ENCODE data around the gene PTPN1. TPM values are rescaled to one million over a fixed set of nuclear protein-coding genes. Genes with fewer than 3 reads are reported as not detected.

Gene PTPN1
- total RNA-seq, 1 experiment from 2014 or later = 30.8 TPM

DNA sequence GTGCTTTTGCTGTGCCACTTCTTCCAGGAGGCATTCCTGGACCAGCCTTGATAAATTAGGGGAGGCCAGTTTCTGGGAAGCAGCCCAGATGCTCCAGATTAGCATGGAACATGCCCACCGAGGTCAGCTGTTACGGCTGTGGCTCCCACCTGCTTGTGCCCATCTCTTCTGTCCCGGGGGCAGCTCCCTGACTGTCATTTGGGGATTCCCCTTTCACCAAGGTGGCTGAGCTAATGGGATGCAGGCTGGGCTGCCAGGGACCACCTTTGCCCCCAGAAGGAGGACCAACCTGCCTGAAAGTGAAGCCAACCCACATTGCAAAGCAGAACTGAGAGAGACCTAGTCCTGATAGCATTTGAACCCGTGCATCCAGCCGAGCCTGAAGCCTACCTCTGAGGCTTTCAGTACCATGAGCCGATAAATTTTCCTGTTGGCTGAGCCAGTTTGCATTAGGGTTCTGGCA lies 85.3 kb downstream of the PTPN1 start:
- Histone ChIP-seq H3K4ac (ENCODE audit: low read depth, low read length) (no peak overlapping the region), H3K56ac (ENCODE audit: insufficient read length, low read depth, low read length) (no peak overlapping the region), H3K9me3 (ENCODE audit: control insufficient read depth, low read depth, low read length) (no peaks in the 10 kb centered on the region), H3K27me3 (ENCODE audit: insufficient read depth, low read length) (no peaks in the 10 kb centered on the region), H4K5ac (ENCODE audit: insufficient read length, low read depth, low read length) (no peak overlapping the region), H3K23me2 (ENCODE audit: insufficient read length, low read depth, low read length, poor library complexity, severe bottlenecking) (no peaks in the 10 kb centered on the region), H2BK5ac (ENCODE audit: insufficient read length, low read length) (no peak overlapping the region), H4K8ac (replicated peaks; ENCODE audit: insufficient read length, low read depth, low read length) (no peak overlapping the region), H2BK15ac (ENCODE audit: low read depth, low read length) (no peak overlapping the region), H3K4me1 (ENCODE audit: insufficient read depth, low read length) (no peaks in the 10 kb centered on the region), H3T11ph (ENCODE audit: low read length) (no peak overlapping the region), H2AFZ (ENCODE audit: low read length) (no peak overlapping the region), H3K79me2 (ENCODE audit: insufficient read depth, low read length) (no peaks in the 10 kb centered on the region), H3K79me1 (ENCODE audit: insufficient read depth, low read depth, low read length, poor library complexity, severe bottlenecking) (no peaks in the 10 kb centered on the region), H3K27ac (ENCODE audit: insufficient read length, low read depth, low read length) (no peak overlapping the region), H3K23ac (ENCODE audit: insufficient read length, low read depth, low read length) (no peak overlapping the region), H4K20me1 (ENCODE audit: control insufficient read depth, insufficient read depth, insufficient read length) (no peaks in the 10 kb centered on the region), H3K9ac (ENCODE audit: extremely low read depth, insufficient read length, low read length) (no peak overlapping the region), H2AK5ac (ENCODE audit: insufficient read length, low read length) (no peak overlapping the region), H3K4me2 (ENCODE audit: insufficient read depth, insufficient read length, low read length) (no peak overlapping the region), H2BK20ac (ENCODE audit: low read depth, low read length, poor library complexity, severe bottlenecking) (no peak overlapping the region), H3K14ac (ENCODE audit: insufficient read depth, low read length) (no peak overlapping the region), H2BK12ac (ENCODE audit: insufficient read length, low read depth, low read length) (no peak overlapping the region), H4K91ac (ENCODE audit: insufficient read length, low read depth, low read length) (no peak overlapping the region), H3K18ac (ENCODE audit: insufficient read length, low read depth, low read length) (no peak overlapping the region), H2BK120ac (ENCODE audit: low read depth, low read length, poor library complexity, severe bottlenecking) (no peak overlapping the region)
- Mint-ChIP-seq H3K27ac (no peak overlapping the region), H3K9me3 (no peaks in the 10 kb centered on the region), H3K27me3 (ENCODE audit: low read depth) (peaks cover 1% of the 10 kb centered on the region; the same call in 1 of the 2 replicates), H3K4me1 (peaks cover 9 to 13% of the 10 kb centered on the region in 2 experiments), H3K4me3 (no peak overlapping the region), H3K36me3 (ENCODE audit: insufficient read depth in 1 of 3, low read depth in 3 of 3) (no peaks in the 10 kb centered on the region)
- WGBS (ENCODE audit: extremely low coverage, insufficient read length, low lambda C conversion rate) = no CpG with 5 or more reads among the region's 6 CpGs
- TF ChIP-seq, protein P1, sequence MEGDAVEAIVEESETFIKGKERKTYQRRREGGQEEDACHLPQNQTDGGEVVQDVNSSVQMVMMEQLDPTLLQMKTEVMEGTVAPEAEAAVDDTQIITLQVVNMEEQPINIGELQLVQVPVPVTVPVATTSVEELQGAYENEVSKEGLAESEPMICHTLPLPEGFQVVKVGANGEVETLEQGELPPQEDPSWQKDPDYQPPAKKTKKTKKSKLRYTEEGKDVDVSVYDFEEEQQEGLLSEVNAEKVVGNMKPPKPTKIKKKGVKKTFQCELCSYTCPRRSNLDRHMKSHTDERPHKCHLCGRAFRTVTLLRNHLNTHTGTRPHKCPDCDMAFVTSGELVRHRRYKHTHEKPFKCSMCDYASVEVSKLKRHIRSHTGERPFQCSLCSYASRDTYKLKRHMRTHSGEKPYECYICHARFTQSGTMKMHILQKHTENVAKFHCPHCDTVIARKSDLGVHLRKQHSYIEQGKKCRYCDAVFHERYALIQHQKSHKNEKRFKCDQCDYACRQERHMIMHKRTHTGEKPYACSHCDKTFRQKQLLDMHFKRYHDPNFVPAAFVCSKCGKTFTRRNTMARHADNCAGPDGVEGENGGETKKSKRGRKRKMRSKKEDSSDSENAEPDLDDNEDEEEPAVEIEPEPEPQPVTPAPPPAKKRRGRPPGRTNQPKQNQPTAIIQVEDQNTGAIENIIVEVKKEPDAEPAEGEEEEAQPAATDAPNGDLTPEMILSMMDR (conservative IDR thresholded peaks at IDR 0.05) = no peak
- no peak for DNase-seq
